Middle frontal gyrus (tissue), 1 donor: Measurements from ENCODE around the gene NRXN3.

ENCODE experiments used
- DNase-seq: peaks from one replicate; pipeline ENCODE4 v3.0.0-alpha.2; 2015; ENCODE audit warnings: low spot score; ENCODE audit errors: extremely low spot score

Gene NRXN3

DNA sequence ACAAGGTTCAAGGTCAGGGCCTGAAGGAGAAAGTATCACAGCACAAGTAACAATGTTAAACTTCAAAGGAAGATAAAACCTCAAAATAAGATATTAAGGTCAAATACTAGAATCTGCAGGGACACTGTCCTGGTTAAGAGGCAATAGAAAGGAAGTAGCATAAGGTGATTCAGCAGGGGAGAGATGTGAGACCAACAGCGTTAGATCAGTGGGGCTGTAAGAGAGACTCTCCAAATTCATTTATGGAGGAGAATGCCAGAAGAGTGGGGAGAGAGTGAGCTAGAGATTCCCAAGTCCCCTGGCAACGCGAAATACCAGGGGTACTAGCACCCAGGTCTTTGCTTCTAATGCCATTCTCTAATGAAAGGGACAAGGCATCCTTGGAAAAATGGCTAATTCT lies 1430.2 kb downstream of the NRXN3 start:
- no peak for DNase-seq

DNA sequence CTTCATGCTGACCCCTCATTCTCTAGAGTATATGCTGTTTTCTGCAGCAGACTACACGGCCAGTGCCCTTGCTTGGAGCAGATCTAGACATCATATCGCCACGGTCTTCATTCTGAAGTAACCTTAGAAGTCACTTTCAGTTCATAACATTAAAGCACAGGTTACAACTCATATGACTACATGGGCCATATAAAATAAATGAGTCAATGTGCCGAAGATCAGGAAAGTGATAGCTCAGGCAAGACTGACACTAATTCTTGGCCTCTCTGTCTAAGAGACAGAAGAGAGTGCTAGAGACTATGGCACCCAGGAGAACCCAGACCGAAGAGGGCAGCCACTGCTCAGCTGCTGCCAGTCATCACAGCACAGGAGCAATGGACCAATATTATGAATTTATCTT lies 1431.4 kb downstream of the NRXN3 start:
- no peak for DNase-seq

DNA sequence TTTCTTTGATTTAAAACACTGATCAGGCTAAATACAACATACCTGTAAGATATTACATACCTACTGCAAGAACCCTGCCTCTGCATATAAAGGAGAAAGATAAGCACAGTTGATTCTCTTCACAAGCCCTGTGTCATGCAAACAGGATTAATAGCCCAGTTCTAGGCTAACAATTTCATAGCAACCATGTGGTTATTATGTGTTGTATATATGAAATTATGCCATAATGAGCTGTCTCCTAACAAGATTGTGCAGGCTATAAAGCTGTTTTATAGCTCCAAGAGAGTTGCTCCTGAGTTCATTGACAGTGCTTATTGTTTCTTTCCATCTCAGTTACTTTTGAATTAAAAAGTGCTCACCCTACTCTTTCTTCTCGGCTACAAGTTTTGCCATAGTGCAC lies 1431.9 kb downstream of the NRXN3 start:
- no peak for DNase-seq

DNA sequence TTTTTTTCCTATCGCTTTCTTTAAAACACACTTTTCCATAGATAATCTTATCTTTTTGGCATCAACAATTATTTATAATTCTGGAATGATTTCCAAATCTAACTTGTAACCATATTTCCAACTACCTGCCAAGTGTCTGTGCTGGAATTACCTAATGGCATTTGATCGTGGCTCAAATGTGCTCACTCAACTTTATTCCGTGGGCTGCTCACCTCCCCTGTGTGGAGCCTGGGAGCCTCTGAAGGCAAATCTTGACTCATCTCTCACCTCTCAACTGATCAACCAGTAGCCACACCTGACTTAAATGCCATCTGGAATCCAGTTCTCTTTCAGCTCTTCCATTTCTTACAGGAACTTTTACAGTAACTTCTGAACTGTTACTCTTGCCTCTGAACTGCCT lies 1432.6 kb downstream of the NRXN3 start:
- DNase-seq: no peak

DNA sequence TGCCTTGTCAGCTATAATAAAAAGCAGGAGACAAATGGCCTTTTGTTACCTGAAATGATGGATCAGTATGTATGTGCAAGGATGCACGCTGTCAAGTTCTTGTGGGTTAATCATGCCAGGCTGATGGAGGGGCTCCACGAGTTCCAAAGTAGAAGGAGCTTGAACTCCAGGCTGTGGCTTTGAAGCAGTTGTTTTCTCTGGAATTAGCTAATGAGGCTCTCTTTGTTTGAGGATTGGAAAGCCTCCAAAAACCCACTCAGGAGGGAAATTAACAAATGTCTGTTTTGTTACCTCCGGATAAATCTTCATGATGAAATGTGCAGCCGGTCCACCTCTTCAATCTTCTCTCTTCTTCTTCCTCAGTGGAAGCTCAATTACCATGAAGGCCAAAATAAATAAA lies 1435.7 kb downstream of the NRXN3 start:
- no peak for DNase-seq

- DNase-seq: no peak
Measured at GRCh38 chr14:79608446-79608845, 1438.3 kb downstream of the NRXN3 start.

GRCh38 chr14:79613625-79614024 lies 1443.5 kb downstream of the NRXN3 start:
- DNase-seq: no peak

GRCh38 chr14:79614448-79614847 lies 1444.3 kb downstream of the NRXN3 start:
- no peak for DNase-seq

DNA sequence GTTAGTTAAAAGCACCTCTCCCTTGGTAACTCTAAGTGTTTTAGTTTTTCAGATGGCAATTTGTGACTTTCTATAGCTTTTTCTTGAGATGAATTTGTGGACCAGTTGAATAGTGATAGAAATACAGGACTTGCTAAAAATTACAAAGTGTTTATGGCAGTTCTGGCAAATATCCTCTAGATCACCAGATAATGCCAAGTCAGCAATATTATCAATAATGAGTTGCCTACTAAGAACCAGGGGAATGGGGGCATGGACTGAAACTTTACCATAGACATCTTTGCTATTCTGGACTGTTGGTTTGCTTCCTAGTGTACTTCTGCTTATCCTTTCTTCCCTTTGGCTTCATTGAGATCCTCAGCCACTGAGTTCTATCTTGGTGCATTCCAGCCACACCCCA lies 1456.9 kb downstream of the NRXN3 start:
- DNase-seq: no peak

DNA sequence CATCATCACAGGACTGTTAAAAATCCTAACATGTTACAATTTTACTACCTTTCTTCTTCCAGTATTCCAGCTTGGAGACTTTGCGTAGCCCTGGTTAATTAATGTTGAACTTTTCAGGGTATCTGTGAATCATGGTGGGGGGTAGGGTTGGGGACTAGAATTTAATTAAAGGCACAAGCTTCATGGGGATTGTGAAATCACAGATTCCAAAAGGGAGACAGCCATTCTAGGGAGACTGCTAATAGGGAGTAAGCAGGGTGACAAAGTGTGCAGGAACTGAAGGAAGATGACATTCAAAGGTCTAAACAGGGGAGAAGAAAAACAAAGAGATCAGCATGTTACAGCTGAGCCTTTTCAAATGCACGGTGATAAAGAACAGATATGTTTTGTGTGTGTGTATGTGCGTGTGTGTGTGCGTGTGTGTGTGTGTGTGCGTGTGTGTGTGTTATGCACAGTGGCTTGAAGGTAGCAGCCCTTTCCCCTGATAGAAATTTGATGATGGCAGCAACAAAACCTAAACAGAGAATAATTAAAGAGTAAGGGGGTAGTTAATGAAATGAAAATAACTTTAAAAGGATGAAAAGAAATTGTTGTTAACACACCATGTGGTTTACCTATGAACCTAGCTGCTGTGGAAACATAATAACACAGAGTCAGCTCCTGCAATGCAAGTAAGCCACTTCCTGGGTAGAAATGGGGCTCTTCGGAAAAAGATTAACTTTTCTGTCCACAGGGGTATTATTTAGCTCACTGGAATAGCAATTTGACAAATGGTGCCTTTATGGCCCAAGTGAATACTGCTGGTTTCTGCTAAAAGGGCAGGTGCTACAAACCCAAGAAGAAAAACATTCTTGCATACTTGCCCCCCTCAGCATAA lies 1459.5 kb downstream of the NRXN3 start:
- no peak for DNase-seq

- no peak for DNase-seq
Measured at GRCh38 chr14:79630288-79630960, 1460.3 kb downstream of the NRXN3 start.

- DNase-seq: no peak
Measured at GRCh38 chr14:79631276-79631675, 1461.1 kb downstream of the NRXN3 start.

DNA sequence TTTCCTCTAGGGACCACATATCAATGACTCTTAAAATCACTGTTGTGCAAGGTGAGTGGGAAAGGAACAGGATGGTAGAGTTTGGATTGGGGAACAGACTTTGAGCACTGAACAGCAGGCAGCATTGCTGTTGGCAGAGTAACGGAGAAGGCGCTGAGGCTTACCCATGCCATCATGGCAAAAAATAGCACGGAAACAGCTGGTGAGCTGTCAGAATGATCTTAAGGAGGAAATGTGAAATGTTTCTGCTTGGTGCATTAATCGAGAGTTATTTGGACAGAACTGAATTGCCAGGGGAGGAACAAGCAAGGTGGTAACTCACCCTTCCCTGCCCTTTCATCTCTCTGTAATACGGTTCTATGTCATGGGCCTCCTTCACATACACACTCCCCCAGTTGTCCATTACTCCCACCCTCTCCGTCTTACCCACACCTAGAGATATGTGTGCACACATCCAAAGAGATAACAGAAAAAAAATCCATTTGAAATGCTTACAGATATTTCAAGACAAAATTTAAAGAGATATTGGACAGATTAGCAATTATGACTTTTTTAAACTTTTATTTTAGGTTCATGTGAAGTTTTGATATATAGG lies 1468.6 kb downstream of the NRXN3 start:
- peak; percentile 10 for DNase-seq

DNA sequence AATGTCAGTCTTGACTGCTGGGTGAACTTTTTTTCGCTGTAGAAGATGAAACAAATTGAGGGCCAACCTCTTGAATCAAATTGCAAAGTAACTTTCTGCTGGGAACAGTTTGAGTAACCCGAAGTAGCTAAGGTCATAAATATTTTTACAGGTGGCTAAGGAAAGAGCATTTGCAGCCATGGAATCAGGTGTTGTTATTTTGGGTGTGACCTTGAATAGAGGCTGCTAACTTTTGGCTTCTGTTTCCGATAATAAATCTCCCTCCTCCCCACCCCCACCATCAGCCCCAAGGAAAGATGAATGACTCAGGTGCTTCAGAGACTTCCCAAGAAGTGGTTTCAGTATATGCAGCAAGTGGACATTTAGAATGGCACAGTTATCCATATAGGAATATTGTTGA lies 1469.4 kb downstream of the NRXN3 start:
- no peak for DNase-seq

DNA sequence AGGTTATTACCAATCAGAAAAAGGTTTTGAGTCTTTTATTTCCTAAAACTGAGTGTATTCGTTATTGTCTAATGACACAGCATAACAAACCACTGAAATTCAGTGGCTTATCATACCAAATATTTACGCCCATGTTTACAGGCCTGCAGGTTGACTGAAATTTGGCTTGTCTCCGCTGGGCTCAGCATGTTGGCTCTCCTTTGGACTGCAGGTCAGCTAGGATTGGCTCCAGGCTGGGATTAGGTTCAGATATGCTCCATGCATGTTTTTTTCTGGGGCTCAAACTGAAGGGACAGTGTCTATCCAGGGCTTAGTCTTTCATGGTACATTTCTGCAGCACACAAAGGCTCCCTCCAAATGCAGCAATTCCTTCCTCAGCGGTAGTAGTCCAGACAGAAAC lies 1471.2 kb downstream of the NRXN3 start:
- DNase-seq: no peak

- DNase-seq: no peak
Measured at GRCh38 chr14:79643132-79643531, 1473.0 kb downstream of the NRXN3 start.

DNA sequence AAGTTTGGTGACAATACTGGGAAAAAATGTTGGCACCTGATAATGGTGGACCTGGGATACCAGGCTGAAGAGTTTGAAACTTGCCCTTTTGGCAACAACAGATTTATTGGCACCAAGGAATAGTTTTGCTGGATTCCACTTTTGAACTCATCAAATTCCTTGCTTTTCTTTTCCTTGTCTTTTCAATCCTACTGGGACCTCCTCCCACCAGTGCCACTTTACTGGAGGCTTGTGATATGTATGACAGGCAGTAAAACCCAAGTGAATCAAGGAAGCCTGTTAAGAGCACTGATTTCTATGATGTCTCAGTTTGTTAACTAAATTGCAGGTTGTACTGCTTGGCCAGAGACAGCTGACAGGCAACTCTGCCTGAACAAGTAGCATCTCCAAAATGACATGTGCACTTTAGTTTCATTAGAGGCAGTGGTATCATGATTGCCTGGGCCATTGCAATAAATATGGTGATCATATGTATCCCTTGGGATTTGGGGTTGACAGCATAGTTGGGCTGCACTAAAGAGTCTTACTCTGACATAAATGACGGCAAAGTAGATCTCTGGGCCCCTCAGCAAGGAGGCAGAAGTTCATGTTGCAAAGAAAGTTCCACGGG lies 1475.7 kb downstream of the NRXN3 start:
- DNase-seq: no peak

- DNase-seq: no peak
Measured at GRCh38 chr14:79649856-79650255, 1479.7 kb downstream of the NRXN3 start.

- no peak for DNase-seq
Measured at GRCh38 chr14:79652513-79653307, 1482.5 kb downstream of the NRXN3 start.

DNA sequence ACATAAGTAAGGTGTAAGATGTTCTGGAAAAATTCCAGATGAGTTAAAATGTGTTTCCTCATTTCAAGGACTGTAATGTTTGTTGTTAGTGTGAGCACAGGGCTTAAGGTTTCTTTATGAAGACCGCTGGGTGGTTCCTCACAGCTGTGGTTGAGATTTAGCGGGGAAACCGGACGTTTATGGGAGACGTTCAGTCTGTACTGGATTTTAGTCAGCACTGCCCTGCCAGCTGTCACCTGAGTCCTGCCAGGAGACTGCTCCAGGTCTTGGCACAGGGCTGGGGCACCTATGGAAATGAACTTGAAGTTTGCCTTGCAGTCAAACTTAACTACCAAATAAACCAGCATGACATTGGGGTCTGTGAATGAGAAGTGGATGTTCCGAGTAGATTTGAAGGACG lies 1485.9 kb downstream of the NRXN3 start:
- DNase-seq: no peak

- no peak for DNase-seq
Measured at GRCh38 chr14:79656496-79656895, 1486.3 kb downstream of the NRXN3 start.
